ENCODE results near the gene SPAG6. TPM values are rescaled to one million over a fixed set of nuclear protein-coding genes. Genes with fewer than 3 reads are reported as not detected.

SPAG6 gene
- total and polyA plus RNA-seq, 4 donors = 0.23 TPM; not detected in 3

DNA sequence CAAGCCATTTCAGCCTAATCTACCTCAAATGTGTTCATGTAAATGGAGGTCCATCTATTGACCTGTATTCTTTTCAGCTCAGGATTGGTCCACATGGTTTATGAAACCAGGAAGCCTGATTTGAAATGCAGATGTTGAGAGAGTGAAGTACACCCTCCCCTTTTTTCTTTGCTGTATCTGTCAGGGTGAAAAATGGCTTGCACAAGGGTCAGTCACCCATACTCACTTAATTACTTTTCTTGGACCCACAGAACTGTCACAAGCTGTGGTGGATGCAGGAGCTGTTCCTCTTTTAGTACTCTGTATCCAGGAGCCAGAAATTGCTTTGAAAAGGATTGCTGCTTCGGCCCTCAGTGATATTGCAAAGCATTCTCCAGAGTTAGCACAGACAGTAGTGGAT is 41.2 kb downstream of the SPAG6 start:
- Histone ChIP-seq H3K9me3 (ENCODE audit: control insufficient read depth in 4 of 4, low read length in 3 of 4) (no peaks in the 10 kb centered on the region), H3K27me3 (ENCODE audit: control insufficient read depth in 4 of 4, insufficient read depth in 4 of 4, low read length in 3 of 4) (no peaks in the 10 kb centered on the region), H3K27ac (ENCODE audit: low read depth in 1 of 2, low read length in 2 of 2) (no peak overlapping the region), H3K36me3 (ENCODE audit: control insufficient read depth in 4 of 4, insufficient read depth in 3 of 4, low read depth in 1 of 4, low read length in 3 of 4) (no peaks in the 10 kb centered on the region), H3K9ac (ENCODE audit: low read depth in 1 of 2, low read length in 2 of 2) (no peak overlapping the region), H3K4me3 (ENCODE audit: low read depth in 1 of 3, low read length in 3 of 3) (no peak overlapping the region), H3K4me1 (ENCODE audit: control insufficient read depth in 4 of 4, insufficient read depth in 4 of 4, low read length in 3 of 4) (no peaks in the 10 kb centered on the region)
- no peak for DNase-seq (ENCODE audit: low spot score)
- no peak for TF ChIP-seq GABPA (IDR thresholded peaks at IDR 0.05 in 1 of 2, conservative IDR thresholded peaks at IDR 0.05 in 1 of 2)
- TF ChIP-seq HNF4A (conservative IDR thresholded peaks at IDR 0.05) = no peak
- TF ChIP-seq RXRA (IDR thresholded peaks at IDR 0.05) = no peak
- TF ChIP-seq, protein P1, sequence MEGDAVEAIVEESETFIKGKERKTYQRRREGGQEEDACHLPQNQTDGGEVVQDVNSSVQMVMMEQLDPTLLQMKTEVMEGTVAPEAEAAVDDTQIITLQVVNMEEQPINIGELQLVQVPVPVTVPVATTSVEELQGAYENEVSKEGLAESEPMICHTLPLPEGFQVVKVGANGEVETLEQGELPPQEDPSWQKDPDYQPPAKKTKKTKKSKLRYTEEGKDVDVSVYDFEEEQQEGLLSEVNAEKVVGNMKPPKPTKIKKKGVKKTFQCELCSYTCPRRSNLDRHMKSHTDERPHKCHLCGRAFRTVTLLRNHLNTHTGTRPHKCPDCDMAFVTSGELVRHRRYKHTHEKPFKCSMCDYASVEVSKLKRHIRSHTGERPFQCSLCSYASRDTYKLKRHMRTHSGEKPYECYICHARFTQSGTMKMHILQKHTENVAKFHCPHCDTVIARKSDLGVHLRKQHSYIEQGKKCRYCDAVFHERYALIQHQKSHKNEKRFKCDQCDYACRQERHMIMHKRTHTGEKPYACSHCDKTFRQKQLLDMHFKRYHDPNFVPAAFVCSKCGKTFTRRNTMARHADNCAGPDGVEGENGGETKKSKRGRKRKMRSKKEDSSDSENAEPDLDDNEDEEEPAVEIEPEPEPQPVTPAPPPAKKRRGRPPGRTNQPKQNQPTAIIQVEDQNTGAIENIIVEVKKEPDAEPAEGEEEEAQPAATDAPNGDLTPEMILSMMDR (IDR thresholded peaks at IDR 0.05; ENCODE audit: low read depth, low read length, missing input control) = no peak
- TF ChIP-seq FOXA1 (IDR thresholded peaks at IDR 0.05) = no peak
- no peak for TF ChIP-seq MAX (IDR thresholded peaks at IDR 0.05)
- TF ChIP-seq SP1 (IDR thresholded peaks at IDR 0.05) = no peak
- TF ChIP-seq, protein P2, sequence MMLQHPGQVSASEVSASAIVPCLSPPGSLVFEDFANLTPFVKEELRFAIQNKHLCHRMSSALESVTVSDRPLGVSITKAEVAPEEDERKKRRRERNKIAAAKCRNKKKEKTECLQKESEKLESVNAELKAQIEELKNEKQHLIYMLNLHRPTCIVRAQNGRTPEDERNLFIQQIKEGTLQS (IDR thresholded peaks at IDR 0.05) = no peak
- no peak for TF ChIP-seq HNF4G (IDR thresholded peaks at IDR 0.05)
- no peak for TF ChIP-seq YY1 (IDR thresholded peaks at IDR 0.05)
- no peak for TF ChIP-seq TAF1 (conservative IDR thresholded peaks at IDR 0.05)
- TF ChIP-seq REST (IDR thresholded peaks at IDR 0.05) = no peak
- TF ChIP-seq EGR1 (IDR thresholded peaks at IDR 0.05; ENCODE audit: low read depth in 2 of 2) = no peak
- TF ChIP-seq JUND (IDR thresholded peaks at IDR 0.05) = no peak
- no peak for TF ChIP-seq RAD21 (IDR thresholded peaks at IDR 0.05)
- 81% methylated on average over 1 of the region's 1 CpG for WGBS

DNA sequence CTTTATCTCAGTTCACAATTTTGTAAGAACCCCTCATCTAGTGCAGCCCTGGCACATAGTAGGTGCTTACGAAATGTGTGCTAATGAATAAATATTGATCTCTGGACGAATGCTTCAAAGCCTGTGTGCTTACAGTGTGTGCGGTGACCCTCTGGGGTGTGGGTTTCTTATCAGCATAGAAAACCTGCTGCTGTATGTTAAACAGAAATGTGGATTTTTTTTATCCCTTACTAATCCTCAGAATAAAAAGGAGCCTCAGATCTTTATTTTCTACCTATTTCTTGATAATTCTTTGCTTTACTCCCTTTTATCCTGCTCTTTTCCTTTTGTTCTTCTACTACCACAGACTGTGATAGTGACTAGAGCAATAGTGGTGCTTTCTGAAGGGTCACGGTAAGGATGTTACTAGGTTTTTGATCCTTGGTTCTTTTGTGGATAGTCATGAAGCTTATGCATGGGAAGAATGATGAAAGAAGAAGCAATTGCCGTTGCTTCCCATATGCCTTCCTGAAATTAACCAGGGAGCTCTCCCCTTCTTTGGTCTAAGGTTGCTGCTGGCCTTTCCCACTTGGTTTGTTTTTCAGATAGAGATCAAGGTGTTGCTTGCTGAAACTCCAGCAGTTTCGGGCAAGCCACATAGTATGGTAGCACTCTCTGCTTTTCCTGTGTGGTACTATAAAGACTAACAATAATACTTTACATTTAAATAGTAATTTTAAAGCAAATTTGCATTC is 44.7 kb downstream of the SPAG6 start:
- no peaks in the 10 kb centered on the region for H3K27me3 ChIP-seq (ENCODE audit: control insufficient read depth in 4 of 4, insufficient read depth in 4 of 4, low read length in 3 of 4)
- no peak overlapping the region for H3K9ac ChIP-seq (ENCODE audit: low read depth in 1 of 2, low read length in 2 of 2)
- H3K27ac ChIP-seq (ENCODE audit: low read depth in 1 of 2, low read length in 2 of 2) = no peak overlapping the region
- H3K4me1 ChIP-seq (ENCODE audit: control insufficient read depth in 4 of 4, insufficient read depth in 4 of 4, low read length in 3 of 4) = no peaks in the 10 kb centered on the region
- H3K36me3 ChIP-seq (ENCODE audit: control insufficient read depth in 4 of 4, insufficient read depth in 3 of 4, low read depth in 1 of 4, low read length in 3 of 4) = no peaks in the 10 kb centered on the region
- no peaks in the 10 kb centered on the region for H3K9me3 ChIP-seq (ENCODE audit: control insufficient read depth in 4 of 4, low read length in 3 of 4)
- DNase-seq (ENCODE audit: low spot score) = no peak
- H3K4me3 ChIP-seq (ENCODE audit: low read depth in 1 of 3, low read length in 3 of 3) = no peak overlapping the region
- 68% methylated on average over 6 of the region's 6 CpGs for WGBS
- no peak for TF ChIP-seq JUND (IDR thresholded peaks at IDR 0.05)
- no peak for TF ChIP-seq EGR1 (IDR thresholded peaks at IDR 0.05; ENCODE audit: low read depth in 2 of 2)
- TF ChIP-seq, protein P3, sequence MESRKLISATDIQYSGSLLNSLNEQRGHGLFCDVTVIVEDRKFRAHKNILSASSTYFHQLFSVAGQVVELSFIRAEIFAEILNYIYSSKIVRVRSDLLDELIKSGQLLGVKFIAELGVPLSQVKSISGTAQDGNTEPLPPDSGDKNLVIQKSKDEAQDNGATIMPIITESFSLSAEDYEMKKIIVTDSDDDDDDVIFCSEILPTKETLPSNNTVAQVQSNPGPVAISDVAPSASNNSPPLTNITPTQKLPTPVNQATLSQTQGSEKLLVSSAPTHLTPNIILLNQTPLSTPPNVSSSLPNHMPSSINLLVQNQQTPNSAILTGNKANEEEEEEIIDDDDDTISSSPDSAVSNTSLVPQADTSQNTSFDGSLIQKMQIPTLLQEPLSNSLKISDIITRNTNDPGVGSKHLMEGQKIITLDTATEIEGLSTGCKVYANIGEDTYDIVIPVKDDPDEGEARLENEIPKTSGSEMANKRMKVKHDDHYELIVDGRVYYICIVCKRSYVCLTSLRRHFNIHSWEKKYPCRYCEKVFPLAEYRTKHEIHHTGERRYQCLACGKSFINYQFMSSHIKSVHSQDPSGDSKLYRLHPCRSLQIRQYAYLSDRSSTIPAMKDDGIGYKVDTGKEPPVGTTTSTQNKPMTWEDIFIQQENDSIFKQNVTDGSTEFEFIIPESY (IDR thresholded peaks at IDR 0.05) = no peak
- no peak for TF ChIP-seq FOXA2 (IDR thresholded peaks at IDR 0.05)
- no peak for TF ChIP-seq REST (IDR thresholded peaks at IDR 0.05)
- TF ChIP-seq, protein P2 (IDR thresholded peaks at IDR 0.05) = no peak
- TF ChIP-seq HNF4A (conservative IDR thresholded peaks at IDR 0.05) = no peak
- no peak for TF ChIP-seq YY1 (IDR thresholded peaks at IDR 0.05)
- TF ChIP-seq FOXA1 (IDR thresholded peaks at IDR 0.05) = no peak
- no peak for TF ChIP-seq NR2F2 (IDR thresholded peaks at IDR 0.05)
- no peak for TF ChIP-seq TAF1 (conservative IDR thresholded peaks at IDR 0.05)
- TF ChIP-seq HNF4G (IDR thresholded peaks at IDR 0.05) = no peak
- no peak for TF ChIP-seq GABPA (IDR thresholded peaks at IDR 0.05 in 1 of 2, conservative IDR thresholded peaks at IDR 0.05 in 1 of 2)
- no peak for TF ChIP-seq MAX (IDR thresholded peaks at IDR 0.05)
- TF ChIP-seq SP1 (IDR thresholded peaks at IDR 0.05) = no peak
- TF ChIP-seq RAD21 (IDR thresholded peaks at IDR 0.05) = no peak
- TF ChIP-seq RXRA (IDR thresholded peaks at IDR 0.05) = no peak

Measured in liver (tissue), 9 donors.